GM18870 (cell line): Measurements from ENCODE around the gene CPEB3.

Experiments used
- ATAC-seq: cut with Tn5 transposase; IDR thresholded peaks from one replicate; pipeline ENCODE4 v1.9.1; 2021; ENCODE audit warnings: moderate library complexity; ENCODE audit not compliant: unreplicated experiment

Gene CPEB3

DNA sequence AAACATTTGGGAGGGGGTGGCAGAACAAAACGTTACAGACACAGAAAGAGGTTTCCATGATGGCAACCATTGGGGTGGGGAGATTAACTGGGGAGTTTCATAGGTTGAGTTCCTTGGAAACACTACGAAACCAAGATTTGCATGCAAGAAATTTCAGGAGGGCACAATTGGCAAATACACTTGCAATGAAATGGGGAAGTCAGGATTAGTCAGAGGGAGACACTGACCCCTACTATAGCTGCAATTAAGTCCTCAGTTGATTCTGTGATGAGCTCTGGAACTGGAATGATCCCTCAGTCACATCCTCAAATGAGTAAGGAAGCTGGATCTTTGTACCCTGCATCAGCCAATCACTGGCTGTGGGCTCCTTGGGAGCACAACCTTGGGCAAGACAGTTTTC, 22.1 kb downstream of the CPEB3 start:
- ATAC-seq = no peak

DNA sequence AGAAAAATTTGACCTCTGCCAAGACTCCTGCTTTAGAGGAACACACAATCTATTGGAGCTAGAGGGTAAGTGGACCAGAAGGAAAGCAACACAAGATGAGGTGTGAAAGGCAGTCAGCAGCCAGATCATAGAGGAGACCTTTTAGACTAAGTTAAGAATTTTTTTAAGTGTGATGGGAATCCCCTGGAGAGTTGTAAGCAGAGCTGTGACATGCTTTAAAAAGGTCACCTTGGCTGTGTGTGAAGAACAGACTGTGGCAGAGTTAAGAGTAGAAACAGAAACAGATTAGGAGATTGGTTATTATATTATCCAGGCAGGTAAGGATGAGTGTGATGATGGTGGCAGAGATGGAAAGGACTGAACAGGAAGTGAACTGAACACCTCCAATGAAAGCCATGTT, 23.5 kb downstream of the CPEB3 start:
- ATAC-seq = no peak

DNA sequence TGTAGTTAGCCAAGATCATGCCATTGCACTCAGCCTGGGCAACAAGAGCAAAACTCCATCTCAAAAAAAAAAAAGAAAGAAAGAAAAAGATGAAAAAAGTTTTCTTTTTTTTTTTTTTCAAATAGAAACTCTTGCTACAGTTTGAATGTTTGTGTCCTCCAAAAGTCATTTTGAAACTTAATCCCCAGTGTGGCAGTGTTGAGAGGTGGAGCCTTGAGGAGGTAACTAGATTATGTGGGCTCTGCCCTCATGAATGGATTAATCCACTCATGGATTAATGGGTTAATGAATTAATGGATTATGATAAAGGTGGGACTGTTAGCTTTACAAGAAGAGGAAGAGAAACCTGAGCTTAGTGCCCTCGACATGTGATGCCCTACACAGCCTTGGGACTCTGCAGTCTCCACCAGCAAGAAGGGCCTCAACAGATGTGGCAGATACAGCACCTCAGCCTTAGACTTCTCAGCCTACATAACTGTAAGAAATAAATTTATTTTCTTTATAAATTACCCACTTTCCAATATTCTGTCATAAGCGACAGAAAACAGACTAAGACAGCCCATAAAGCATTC, 25.1 kb downstream of the CPEB3 start:
- ATAC-seq = no peak

DNA sequence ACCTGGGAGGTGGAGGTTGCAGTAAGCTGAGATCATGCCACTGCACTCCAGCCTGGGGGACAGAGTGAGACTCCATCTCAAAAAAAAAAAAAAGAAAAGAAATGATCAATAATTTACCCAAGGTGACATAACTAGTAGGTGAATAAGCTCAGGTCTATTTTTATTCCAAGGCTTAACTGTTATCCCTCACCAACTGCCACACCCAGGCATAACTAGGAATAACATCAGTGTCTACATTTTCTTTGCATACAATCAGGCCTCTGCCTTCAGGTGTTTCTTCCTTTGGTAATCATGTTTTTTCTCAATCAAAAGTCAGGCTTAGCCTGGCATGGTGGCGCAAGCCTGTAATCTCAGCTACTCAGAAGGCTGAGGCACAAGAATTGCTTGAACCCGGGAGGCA, 26.6 kb downstream of the CPEB3 start:
- no peak for ATAC-seq

DNA sequence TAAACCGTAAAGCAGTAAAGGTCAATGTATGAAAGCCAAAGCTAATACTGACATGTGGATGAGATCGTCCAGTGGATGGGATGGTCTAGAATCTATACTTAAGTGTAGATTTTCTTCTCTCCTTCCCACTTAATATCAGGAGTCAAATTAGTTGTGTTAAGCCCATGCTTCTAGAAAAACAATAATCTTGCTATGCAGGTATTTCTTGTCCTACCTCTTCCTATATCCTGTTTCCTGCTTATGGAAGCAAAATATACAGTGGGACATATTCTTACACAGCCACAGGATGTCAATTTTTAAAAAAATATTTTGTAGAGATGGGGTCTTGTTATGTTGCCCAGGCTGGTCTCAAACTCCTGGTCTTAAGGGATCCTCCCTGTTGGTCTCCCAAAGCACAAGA, 27.5 kb downstream of the CPEB3 start:
- ATAC-seq = no peak

DNA sequence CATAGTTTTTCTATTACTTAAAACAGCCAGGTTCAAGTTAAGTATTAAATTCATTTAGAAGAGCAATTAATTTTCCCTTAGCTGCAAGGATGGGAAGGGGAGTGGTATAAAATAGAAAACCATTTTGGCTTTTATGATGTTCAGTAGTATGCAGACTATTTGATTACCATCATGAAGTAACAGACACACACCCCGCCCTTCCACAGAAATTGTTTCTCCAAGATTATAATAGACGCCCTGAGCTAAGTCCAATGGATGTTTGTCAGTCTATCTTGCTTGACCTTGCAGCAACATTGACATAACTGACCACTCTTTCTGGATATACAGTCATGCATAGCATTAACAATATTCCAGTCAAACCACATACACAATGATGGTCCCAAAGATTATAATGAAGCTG, 42.3 kb downstream of the CPEB3 start:
- no peak for ATAC-seq

DNA sequence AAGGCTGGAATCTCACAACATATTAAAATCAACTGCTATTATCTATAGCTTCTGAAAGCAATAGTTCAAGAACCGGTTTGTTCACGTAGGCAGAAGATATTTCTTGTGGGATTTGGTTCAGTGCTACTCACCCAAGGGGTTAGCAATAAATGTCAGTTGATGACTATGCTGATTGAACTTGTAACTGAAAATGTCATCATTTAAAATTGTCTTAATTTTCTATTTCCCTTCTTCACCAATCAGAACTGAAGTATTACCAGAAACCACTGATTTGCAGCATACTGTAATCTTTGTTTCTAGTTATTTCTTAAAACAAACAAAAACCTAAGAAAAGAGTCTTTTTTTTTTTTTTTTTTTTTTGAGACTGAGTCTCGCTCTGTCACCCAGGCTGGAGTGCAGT, 46.1 kb downstream of the CPEB3 start:
- ATAC-seq = peak; percentile 51

DNA sequence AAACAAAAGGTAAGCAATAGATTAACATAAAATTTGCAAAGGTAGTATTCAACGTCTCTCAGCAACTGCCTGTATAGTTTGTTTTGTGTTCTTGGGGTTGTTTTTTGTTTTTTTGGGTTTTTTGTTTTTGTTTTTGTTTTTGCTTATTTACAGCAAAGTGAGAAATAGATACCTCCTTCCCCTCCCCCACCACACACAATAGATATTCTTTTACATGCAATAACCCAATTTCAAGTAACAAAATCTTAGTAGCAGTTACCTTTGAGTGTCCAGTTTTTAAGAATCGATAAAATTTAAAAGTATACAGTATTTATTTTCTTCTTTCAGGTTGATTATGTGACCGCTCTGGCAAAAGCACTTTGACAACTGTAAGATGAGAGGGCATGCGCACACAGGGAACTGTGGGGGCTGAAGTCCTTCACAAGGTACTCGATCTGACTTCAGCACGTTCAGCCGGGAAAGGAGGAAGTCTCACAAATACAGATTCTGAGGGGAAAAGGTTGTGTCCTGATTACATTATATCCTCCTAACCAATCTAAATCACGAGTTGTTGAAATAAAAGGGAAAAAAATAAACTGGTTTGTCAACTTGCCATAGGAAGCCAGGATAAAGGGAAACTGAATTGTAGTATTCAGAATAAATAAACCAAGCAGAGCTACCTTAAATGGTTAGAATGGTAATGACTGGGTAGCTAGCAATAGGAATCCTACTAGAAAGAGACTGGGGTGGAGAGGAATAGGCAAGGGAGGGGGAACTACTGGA, 47.8 kb downstream of the CPEB3 start:
- no peak for ATAC-seq

DNA sequence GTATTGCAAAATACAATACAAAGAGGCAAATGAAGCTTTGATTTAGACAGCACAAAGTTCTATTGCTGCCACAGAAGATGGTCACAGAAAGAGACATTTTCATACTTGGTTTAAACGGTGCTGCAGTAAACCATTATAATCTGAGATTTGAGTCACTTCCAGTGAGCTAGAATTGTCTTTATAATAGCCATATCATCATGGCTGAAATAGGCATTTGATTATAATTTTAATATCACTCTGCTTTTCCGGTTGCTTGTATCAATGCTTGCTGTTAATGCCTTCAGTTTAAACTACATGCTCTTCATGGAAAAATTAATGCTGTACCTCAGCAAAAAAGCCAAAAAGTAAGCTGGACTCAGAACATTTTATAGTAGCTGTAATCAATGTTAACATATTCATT, 48.5 kb downstream of the CPEB3 start:
- ATAC-seq = no peak

DNA sequence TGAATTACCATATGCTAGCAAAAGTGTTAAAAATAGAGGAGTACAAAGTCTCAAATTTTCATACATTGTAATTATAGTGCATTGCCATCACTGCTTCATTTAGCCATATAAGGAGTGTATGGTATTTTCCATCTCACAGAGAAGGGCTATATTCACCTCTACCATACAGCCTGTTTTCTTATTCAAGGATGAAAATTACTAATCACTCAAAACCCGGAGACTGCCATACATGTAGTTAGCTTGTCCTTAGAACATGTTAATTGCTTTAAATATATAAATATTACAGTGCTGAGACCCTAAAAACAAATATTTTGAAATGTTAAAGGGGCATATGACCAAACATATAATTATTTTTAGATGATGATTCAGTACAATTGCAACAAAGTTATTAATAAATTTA, 49.4 kb downstream of the CPEB3 start:
- no peak for ATAC-seq

DNA sequence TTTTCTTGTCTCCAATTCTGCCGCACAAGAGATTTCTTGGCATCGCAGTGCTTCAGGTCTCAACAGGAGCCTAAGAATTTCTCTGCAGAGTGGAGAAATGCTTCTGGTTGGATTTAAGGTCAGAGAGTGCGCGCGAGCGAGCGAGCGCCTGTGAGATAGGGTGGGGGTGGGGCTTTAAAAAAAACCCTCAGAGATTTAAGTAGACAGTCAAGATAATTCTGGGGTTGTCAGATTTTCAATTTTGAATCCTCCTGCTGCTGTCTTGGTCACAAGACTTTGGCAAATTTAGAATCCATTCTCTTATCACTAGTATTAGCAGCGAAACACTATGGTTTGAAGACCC, 49.7 kb downstream of the CPEB3 start:
- no peak for ATAC-seq

DNA sequence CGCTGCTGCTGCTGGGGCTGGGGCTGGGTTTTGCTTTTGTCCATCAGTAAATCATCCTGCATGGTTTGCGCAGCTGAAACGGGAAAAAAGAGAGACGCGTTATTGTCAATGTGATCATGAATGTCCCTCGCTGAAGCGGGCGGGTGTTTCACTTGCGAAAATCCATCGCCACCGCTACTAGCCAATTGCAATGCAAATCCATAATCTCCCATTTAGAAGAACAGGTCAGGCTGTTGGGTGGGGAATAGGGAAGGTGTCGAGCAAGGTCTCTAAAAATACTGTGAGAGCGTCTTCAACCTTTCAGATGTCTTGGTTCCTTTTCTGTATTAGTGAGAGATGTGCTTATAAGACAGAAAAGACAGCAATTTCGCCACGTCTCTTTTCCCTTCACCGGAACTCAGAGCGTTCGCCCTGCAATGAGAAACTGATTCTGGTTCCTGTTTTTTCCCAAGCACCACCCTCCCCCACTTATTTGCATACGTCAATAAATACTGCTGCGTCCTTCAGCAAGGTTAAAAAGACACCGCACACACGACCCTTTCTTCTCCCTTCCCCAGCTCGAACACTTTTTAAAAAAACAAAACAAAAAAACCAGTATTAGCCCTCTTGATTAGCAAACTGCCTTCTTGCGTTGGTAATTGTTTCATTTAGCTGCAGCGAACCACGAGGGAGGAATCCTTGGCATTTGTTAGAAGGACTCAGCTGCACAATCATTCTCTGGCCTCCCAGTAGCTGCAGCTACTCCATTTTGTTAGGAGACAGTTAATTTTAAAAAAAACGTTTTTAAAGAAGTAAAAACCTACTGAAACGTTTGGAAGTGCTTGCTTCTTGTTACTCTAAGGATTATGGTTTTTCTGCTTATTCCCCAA, 50.4 kb downstream of the CPEB3 start:
- no peak for ATAC-seq

DNA sequence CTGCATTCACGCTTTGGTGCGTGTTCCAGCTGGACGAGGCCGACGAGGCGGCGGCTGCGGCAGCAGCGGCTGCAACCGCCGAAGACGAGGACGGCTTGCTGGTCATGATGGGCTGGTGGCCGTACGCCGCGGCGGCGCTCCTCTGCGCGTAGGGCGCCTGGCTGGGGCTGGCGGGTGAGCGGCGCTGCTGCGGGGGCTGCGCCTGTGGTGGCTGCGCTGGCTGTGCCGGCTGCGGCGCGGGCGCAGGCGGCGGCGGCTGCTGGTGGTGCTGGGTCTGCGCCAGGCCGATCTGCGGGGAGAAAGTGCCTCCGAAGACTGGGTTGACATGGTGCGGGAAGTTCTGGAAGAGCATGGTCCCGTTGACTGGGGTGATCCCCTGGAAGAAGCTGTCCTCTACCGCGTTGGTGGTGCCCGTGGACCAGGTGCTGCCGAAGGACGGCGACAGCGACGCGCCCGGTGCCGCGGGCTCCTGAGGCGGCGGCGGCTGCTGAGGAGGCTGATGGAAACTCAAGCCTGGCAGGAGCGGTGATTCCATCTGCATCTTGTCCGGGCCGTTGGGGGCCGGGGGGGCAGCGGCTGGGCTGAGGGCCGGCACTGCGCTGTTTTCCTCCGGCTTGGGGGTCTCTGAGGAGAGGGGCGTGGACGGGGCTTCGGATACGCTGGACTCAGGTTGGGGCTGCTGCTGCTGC, 51.1 kb downstream of the CPEB3 start:
- ATAC-seq = no peak

DNA sequence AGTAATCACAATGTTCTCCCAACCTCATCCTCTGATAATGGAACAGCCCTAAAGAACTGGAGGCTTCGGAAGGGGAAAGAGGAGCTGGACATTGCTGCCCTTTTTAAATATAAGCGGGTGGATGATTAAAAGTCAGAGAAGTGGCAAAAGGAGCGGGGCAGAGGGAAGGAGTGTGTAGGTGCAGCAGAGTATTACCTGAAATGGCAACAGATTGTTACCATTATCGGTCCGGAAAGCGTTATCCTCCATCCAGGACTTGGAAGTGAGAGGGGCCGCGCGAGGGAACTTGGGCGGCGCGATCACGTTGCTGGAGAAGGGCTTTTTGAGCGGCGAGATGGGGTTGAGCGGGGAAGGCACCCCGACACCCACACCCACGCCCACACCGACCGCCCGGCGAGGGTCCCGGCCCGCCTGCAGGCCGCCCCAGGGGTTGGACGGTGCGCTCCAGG, 51.7 kb downstream of the CPEB3 start:
- ATAC-seq = no peak

DNA sequence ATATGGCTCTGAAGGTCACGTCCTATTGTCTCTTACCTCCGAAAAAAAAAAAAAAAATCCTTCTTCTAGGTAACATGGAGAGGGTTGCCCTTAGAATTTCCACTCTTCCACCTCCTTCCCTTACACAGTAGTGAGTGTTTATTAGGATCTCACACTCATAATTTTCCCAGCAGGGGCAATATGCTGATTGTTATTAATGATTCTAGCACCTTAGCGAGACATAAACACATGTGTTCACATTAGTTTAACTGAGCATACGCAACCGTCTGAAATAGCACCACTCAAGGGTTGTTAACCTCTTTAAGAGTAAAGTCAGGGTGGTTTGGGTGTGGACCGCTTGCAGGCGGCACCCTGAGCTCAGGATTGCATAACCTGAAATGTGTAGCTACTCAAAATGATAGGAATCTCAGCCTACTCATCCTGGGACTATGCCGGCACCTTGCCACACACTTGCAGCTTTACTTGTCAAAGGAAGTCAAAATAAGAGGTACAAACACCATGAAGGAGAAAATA, 52.2 kb downstream of the CPEB3 start:
- no peak for ATAC-seq

DNA sequence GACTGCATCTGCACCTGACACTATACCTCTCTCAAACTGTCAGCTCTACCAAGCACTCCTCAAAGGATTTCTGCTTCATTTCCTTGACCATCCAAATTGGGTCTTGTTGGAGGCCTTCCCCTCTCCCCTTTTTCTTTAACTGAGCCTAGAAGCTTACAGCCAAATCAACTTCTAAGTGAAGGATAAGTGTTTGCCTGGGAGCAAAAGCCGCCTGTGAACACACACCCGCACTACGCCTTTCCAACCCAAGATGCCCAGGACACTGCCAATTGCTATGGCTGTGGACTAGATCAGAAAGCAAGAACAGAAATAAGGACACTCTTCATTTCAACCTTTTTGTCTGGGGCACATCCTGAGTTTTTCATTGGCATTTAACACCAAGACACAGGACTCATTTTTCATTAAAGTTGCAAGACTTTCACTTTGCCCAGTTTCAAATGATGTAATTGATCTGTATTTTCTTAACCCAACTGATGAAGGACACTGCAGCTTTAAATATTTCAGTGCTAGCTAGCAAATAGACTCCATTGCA, 52.8 kb downstream of the CPEB3 start:
- no peak for ATAC-seq

DNA sequence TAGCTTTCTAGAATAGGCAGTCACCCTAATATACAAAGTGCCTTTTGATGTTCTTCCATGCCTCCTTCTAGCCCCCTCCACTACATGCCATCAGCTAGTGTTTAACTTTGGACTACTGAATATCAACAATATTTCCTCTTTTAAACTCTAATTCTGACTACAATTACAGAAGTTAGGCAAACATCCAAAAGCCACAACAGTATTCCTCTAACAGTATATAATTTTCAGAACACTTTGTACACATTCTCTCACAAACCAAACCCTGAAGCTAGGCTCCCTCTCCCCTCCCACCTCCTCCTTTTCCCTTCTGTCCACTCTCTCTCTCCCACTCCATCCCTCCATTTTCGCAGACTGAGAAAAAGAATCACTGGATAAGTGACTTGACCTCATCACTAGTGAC, 59.7 kb downstream of the CPEB3 start:
- no peak for ATAC-seq

DNA sequence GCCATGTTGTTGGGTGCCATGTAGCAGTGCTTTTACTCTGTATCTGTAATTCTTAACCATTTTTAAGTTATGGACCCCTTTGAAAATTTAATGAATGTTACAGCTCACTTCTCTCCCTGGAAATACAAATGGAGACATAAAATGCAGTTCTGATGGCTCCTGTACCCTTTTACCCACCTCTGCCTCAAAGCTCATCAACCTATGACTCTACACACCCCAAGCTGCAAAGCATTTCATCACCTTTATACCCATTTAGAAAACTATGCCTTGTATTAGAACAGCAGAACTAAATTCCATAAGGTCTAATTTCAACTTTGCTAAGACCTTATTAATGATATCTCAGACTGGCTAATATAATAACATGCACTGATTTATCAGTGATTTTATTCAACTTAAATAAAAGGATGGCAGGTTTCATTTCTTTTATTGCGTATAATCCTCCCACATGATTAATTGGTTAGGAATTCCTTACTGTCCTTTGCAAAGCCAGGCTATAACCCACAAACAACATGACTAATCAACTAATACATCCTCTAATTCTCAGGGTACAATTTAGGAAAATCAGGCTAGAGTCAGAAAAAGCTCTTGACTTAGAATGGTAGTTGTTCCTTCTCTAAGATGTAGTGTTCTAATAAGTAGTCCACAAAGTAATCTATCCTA, 68.1 kb downstream of the CPEB3 start:
- ATAC-seq = no peak

DNA sequence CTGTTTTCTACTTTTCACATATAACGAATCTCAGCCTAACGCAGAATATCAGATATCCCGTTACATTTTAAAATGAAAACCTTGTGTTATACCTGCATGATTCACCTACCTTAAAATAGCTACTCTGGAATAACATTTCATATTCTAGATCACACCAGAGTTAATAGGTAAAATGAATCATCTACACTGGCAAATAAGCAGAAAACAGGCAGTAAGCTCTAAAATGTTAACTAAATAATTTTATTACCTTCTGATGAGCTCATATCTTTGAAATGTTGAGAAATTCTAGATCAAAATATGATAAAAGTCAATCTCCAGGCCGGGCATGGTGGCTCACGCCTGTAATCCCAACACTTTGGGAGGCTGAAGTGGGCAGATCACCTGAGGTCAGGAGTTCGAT, 71.3 kb downstream of the CPEB3 start:
- no peak for ATAC-seq

DNA sequence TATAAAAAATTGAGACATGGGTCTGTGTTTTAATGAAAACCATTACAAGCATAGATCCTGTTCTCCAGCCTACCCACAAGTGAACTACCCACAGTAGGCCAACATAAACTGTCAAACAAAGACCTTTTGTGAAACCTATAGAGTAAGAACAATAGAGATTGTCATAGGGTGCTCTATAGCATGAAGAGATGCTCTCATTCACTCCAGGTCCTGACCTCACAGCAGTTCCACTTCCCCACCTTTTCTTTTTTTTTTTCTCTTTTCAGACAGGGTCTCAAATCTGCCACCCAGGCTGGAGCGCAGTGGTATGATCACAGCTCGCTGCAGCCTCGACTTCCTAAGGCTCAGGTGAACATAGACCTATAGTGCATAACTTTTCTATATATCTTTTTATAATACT, 72.3 kb downstream of the CPEB3 start:
- ATAC-seq = no peak
